HEK293T (cell line): ENCODE measurements around the gene WEE2.

Experiments used
- ARNT ChIP-seq: fragments of 450-650 bp; IDR thresholded peaks from 2 replicates; pipeline ENCODE4 v1.6.1; 2017; ENCODE audit warnings: mild to moderate bottlenecking
- ELF4 ChIP-seq: fragments of 450-650 bp; IDR thresholded peaks from 2 replicates; pipeline ENCODE4 v1.6.1; 2017; ENCODE audit warnings: antibody characterized with exemption
- FOXK2 ChIP-seq: fragments of 450-650 bp; IDR thresholded peaks from 2 replicates; pipeline ENCODE4 v1.6.1; 2016; ENCODE audit warnings: mild to moderate bottlenecking
- FOXM1 ChIP-seq: fragments of 450-650 bp; IDR thresholded peaks from 2 replicates; pipeline ENCODE4 v1.6.1; 2017; ENCODE audit warnings: mild to moderate bottlenecking, borderline replicate concordance
- HDGF ChIP-seq: fragments of 450-650 bp; IDR thresholded peaks from 2 replicates; pipeline ENCODE4 v1.6.1; 2017; ENCODE audit warnings: antibody characterized with exemption, borderline replicate concordance
- L3MBTL2 ChIP-seq: fragments of 450-650 bp; conservative IDR thresholded peaks from 2 replicates; pipeline ENCODE4 v1.6.1; 2016; ENCODE audit warnings: mild to moderate bottlenecking
- LEF1 ChIP-seq: fragments of 450-650 bp; IDR thresholded peaks from 2 replicates; pipeline ENCODE4 v1.6.1; 2017; ENCODE audit warnings: mild to moderate bottlenecking, borderline replicate concordance
- NFRKB ChIP-seq: fragments of 450-650 bp; IDR thresholded peaks from 2 replicates; pipeline ENCODE4 v1.6.1; 2016; ENCODE audit warnings: mild to moderate bottlenecking, moderate library complexity
- SP1 ChIP-seq: fragments of 450-650 bp; IDR thresholded peaks from 2 replicates; pipeline ENCODE4 v1.6.1; 2017
- SUZ12 ChIP-seq: fragments of 450-650 bp; IDR thresholded peaks from 2 replicates; pipeline ENCODE4 v1.6.1; 2016; ENCODE audit warnings: mild to moderate bottlenecking
- TARDBP ChIP-seq: fragments of 450-650 bp; IDR thresholded peaks from 2 replicates; pipeline ENCODE4 v1.6.1; 2016
- ZNF384 ChIP-seq: fragments of 450-650 bp; IDR thresholded peaks from 2 replicates; pipeline ENCODE4 v1.6.1; 2016
- TF ChIP-seq, protein P1 (sequence below): fragments of 450-650 bp; IDR thresholded peaks from 2 replicates; pipeline ENCODE4 v1.6.1; 2016

DNA sequence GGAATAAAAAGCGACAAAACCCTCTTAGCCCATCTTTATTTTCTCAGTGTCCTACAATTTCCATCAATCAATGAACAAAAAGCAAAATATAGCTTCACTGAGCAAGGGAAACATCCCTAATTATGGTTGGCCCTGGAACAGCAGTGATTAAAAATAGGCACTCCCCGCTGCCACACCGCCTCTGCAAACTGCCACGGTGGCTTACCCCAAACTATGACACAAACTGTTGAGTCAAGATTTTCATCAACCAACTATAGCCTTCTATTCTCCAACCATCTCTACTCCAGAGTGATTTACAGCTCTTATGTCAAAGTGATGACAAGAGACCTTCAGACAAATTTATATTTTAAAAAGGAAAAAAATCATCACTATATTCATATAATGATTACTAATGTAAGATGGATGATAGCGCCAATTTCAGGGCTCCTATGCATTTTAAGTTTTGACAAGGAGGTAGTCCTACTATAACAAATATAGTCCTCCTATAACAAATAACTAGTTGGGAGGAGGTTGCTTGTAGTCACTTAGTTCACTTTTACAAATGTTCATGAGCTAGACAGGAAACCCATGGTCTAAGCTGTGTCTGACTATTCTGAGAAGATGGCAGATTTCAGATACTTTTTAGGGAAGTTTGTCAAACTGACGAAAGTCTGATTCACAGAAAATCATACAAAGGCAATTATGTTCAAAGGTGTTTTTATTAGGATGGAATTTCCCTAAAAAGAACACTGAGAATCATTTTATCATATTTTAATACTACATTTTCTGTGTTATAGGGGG, 32.5 kb upstream of the WEE2 start:
- TF ChIP-seq FOXM1: no peak
- no peak for TF ChIP-seq NFRKB
- TF ChIP-seq ELF4: no peak
- no peak for TF ChIP-seq ARNT
- no peak for TF ChIP-seq L3MBTL2
- no peak for TF ChIP-seq HDGF
- TF ChIP-seq FOXK2: no peak
- no peak for TF ChIP-seq TARDBP
- no peak for TF ChIP-seq SUZ12
- TF ChIP-seq, protein P1, sequence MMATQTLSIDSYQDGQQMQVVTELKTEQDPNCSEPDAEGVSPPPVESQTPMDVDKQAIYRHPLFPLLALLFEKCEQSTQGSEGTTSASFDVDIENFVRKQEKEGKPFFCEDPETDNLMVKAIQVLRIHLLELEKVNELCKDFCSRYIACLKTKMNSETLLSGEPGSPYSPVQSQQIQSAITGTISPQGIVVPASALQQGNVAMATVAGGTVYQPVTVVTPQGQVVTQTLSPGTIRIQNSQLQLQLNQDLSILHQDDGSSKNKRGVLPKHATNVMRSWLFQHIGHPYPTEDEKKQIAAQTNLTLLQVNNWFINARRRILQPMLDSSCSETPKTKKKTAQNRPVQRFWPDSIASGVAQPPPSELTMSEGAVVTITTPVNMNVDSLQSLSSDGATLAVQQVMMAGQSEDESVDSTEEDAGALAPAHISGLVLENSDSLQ: no peak
- TF ChIP-seq LEF1: no peak
- no peak for TF ChIP-seq SP1
- TF ChIP-seq ZNF384: no peak
